Progenitor cell of endocrine pancreas (in vitro differentiated cells): ENCODE data around the gene FAM222A. TPM values are rescaled to one million over a fixed set of nuclear protein-coding genes. Genes with fewer than 3 reads are reported as not detected.
A peak's percentile ranks its signal among the peaks of the same experiment; 100 is the strongest.

Source experiments
- DNase-seq: peaks from one replicate; pipeline ENCODE4 v3.0.0; 2021; ENCODE audit warnings: low spot score; ENCODE audit not compliant: unreplicated experiment
- H3K27ac Mint-ChIP-seq: 2 replicates; pipeline ENCODE4 v1.8.0; 2021; ENCODE audit warnings: mild to moderate bottlenecking, moderate library complexity, mixed read lengths
- H3K27me3 Mint-ChIP-seq: 2 replicates; pipeline ENCODE4 v1.8.0; 2021; ENCODE audit warnings: mixed read lengths
- H3K36me3 Mint-ChIP-seq: 2 replicates; pipeline ENCODE4 v1.8.0; 2022; ENCODE audit warnings: mixed read lengths; ENCODE audit not compliant: insufficient read depth
- H3K4me1 Mint-ChIP-seq: 2 replicates; pipeline ENCODE4 v1.8.0; 2021; ENCODE audit warnings: low read depth, mixed read lengths
- H3K4me3 Mint-ChIP-seq: 2 replicates; pipeline ENCODE4 v1.8.0; 2021; ENCODE audit warnings: low read depth, mild to moderate bottlenecking, moderate library complexity, mixed read lengths
- H3K9me3 Mint-ChIP-seq: 2 replicates; pipeline ENCODE4 v1.8.0; 2021; ENCODE audit warnings: low read depth, mixed read lengths
- CTCF ChIP-seq: fragments of 200-600 bp; sonication (generic); IDR thresholded peaks from one replicate; pipeline ENCODE4 v1.5.0; 2021; ENCODE audit warnings: antibody characterized with exemption, mild to moderate bottlenecking; ENCODE audit not compliant: unreplicated experiment
- total RNA-seq: library from RNA; stranded (reverse); gene quantifications from 2 replicates; pipeline ENCODE4 v1.2.1, GENCODE V29; 2021

The FAM222A gene
- total RNA-seq, 1 donor from 2014 or later, result 11.6 TPM

- Mint-ChIP-seq H3K27ac (no peak overlapping the region), H3K27me3 (peaks cover 7% of the 10 kb centered on the region), H3K9me3 (no peaks in the 10 kb centered on the region)
Measured at GRCh38 chr12:109768901-109769670, 55.5 kb downstream of the FAM222A start.

GRCh38 chr12:109770104-109770860 is 56.7 kb downstream of the FAM222A start:
- Mint-ChIP-seq H3K27ac (no peak overlapping the region), H3K27me3 (peaks cover 7% of the 10 kb centered on the region), H3K4me3 (no peak overlapping the region), H3K36me3 (no peaks in the 10 kb centered on the region), H3K4me1 (no peaks in the 10 kb centered on the region), H3K9me3 (no peaks in the 10 kb centered on the region)
- DNase-seq, result no peak
- no peak for TF ChIP-seq CTCF

More at GRCh38 chr12:109768901-109769670, 55.5 kb downstream of the FAM222A start:
- DNase-seq, result no peak
- Mint-ChIP-seq H3K4me3 (no peak overlapping the region), H3K4me1 (no peaks in the 10 kb centered on the region), H3K36me3 (no peaks in the 10 kb centered on the region)
- no peak for TF ChIP-seq CTCF

- no peaks in the 10 kb centered on the region for H3K4me1 Mint-ChIP-seq
- no peaks in the 10 kb centered on the region for H3K9me3 Mint-ChIP-seq
- DNase-seq, result no peak
- H3K27ac Mint-ChIP-seq, result no peak overlapping the region
- no peak for TF ChIP-seq CTCF
- peaks cover 7% of the 10 kb centered on the region for H3K27me3 Mint-ChIP-seq
- H3K4me3 Mint-ChIP-seq, result no peak overlapping the region
- no peaks in the 10 kb centered on the region for H3K36me3 Mint-ChIP-seq
Measured at GRCh38 chr12:109770861-109771670, 57.4 kb downstream of the FAM222A start.

GRCh38 chr12:109771746-109772621 is 58.4 kb downstream of the FAM222A start:
- H3K36me3 Mint-ChIP-seq, result no peaks in the 10 kb centered on the region
- no peak overlapping the region for H3K4me3 Mint-ChIP-seq
- H3K9me3 Mint-ChIP-seq, result no peaks in the 10 kb centered on the region
- TF ChIP-seq CTCF, result no peak
- H3K27me3 Mint-ChIP-seq, result peaks cover 7% of the 10 kb centered on the region
- peak overlapping the region; percentile 45 for H3K27ac Mint-ChIP-seq
- DNase-seq, result no peak
- H3K4me1 Mint-ChIP-seq, result no peaks in the 10 kb centered on the region
